B cell (primary cell): ENCODE data around the gene MT1X. TPM values are rescaled to one million over a fixed set of nuclear protein-coding genes. Genes with fewer than 3 reads are reported as not detected.

Experiments used
- ATAC-seq: fragments of 200-7000 bp; cut with Tn5 transposase; one replicate; pipeline ENCODE4 v1.10.0; 2021; ENCODE audit warnings: low read depth, mild to moderate bottlenecking, moderate number of reproducible peaks, moderate library complexity
- CTCF ChIA-PET: fragments of 350-600 bp; sonication (Branson Sonifier 250); formaldehyde crosslinking; loops from one replicate; lab custom pipeline; 2021; ENCODE audit warnings: antibody characterized with exemption, inconsistent platforms; lab: Charles Lee
- POLR2A ChIA-PET: fragments of 350-600 bp; sonication (Branson Sonifier 250); formaldehyde crosslinking; loops from one replicate; lab custom pipeline; 2021; ENCODE audit warnings: antibody characterized with exemption; lab: Charles Lee
- DNase-seq: peaks from one replicate; pipeline ENCODE4 v3.0.0; 2013
- H2AFZ ChIP-seq: 2 replicates; pipeline ENCODE4 v1.6.1; 2012; ENCODE audit warnings: mild to moderate bottlenecking, low read depth, low read length; ENCODE audit not compliant: insufficient read depth, poor library complexity, severe bottlenecking
- H3K27ac ChIP-seq, 2 donors: 1 replicate in 1 of 2; 2 replicates in 1 of 2; pipeline ENCODE4 v1.5.1; 2012 to 2013; ENCODE audit warnings: low read length in 2 of 2, mild to moderate bottlenecking in 2 of 2, moderate library complexity in 1 of 2
- H3K27me3 ChIP-seq, 4 experiments: fragments of 200-600 bp in 1 of 4; sonication (generic) in 1 of 4; replicated peaks in 1 of 4; 1 replicate in 2 of 4; 2 replicates in 2 of 4; pipeline versions ENCODE4 v1.6.1 to v1.7.0; 2013 to 2016; ENCODE audit warnings: low read length in 3 of 4, mild to moderate bottlenecking in 2 of 4, mixed read lengths in 1 of 4, moderate library complexity in 1 of 4; ENCODE audit not compliant: insufficient read depth in 4 of 4, control insufficient read depth in 3 of 4; ENCODE audit errors: control extremely low read depth in 1 of 4
- H3K36me3 ChIP-seq, 2 experiments: replicated peaks in 1 of 2; 1 replicate in 1 of 2; 2 replicates in 1 of 2; pipeline versions ENCODE4 v1.6.1 to v1.7.1; 2013; ENCODE audit warnings: low read length in 1 of 2; ENCODE audit not compliant: insufficient read depth in 2 of 2, control insufficient read depth in 1 of 2; ENCODE audit errors: control extremely low read depth in 1 of 2, extremely low read depth in 1 of 2
- H3K4me1 ChIP-seq, 2 donors: fragments of 200-600 bp in 1 of 2; sonication (generic) in 1 of 2; 1 replicate in 1 of 2; 2 replicates in 1 of 2; pipeline versions ENCODE4 v1.5.1 to v1.6.1; 2013 to 2017; ENCODE audit warnings: low read length in 2 of 2; ENCODE audit not compliant: control insufficient read depth in 2 of 2, insufficient read depth in 2 of 2
- H3K4me2 ChIP-seq: replicated peaks from 2 replicates; pipeline ENCODE3; 2012; ENCODE audit warnings: mild to moderate bottlenecking, low read depth, low read length; ENCODE audit not compliant: poor library complexity, severe bottlenecking
- H3K4me3 ChIP-seq, 5 experiments: fragments of 200-600 bp in 1 of 5; sonication (generic) in 1 of 5; 1 replicate in 3 of 5; 2 replicates in 2 of 5; pipeline versions ENCODE4 v1.5.1 to v1.7.0; 2011 to 2016; ENCODE audit warnings: low read length in 4 of 5, mild to moderate bottlenecking in 4 of 5, low read depth in 2 of 5, control low read depth in 1 of 5, moderate library complexity in 1 of 5; ENCODE audit not compliant: insufficient read depth in 1 of 5; ENCODE audit errors: control extremely low read depth in 1 of 5, extremely low read depth in 1 of 5
- H3K79me2 ChIP-seq: fragments of 200-600 bp; sonication (generic); one replicate; pipeline ENCODE4 v1.6.0; 2016; ENCODE audit warnings: low read length; ENCODE audit not compliant: control insufficient read depth, insufficient read depth
- H3K9ac ChIP-seq: fragments of 200-600 bp; sonication (generic); 2 replicates; pipeline ENCODE4 v1.6.1; 2017; ENCODE audit warnings: mild to moderate bottlenecking, low read length, moderate library complexity
- H3K9me3 ChIP-seq, 3 donors: one replicate each; pipeline versions ENCODE4 v1.6.1 to v1.7.1; 2013; ENCODE audit warnings: low read length in 2 of 3; ENCODE audit not compliant: control insufficient read depth in 2 of 3, insufficient read depth in 1 of 3; ENCODE audit errors: control extremely low read depth in 1 of 3
- H4K20me1 ChIP-seq: 2 replicates; pipeline ENCODE4 v1.6.0; 2012; ENCODE audit warnings: mild to moderate bottlenecking, low read length; ENCODE audit not compliant: insufficient read depth, control insufficient read depth, poor library complexity, severe bottlenecking
- H3K27ac Mint-ChIP-seq: one replicate; pipeline ENCODE4 v1.8.0; 2021; ENCODE audit warnings: mixed read lengths
- H3K27me3 Mint-ChIP-seq: one replicate; pipeline ENCODE4 v1.8.0; 2021; ENCODE audit warnings: mixed read lengths
- H3K4me1 Mint-ChIP-seq: one replicate; pipeline ENCODE4 v1.8.0; 2021; ENCODE audit warnings: mixed read lengths
- H3K4me3 Mint-ChIP-seq: one replicate; pipeline ENCODE4 v1.8.0; 2021; ENCODE audit warnings: mixed read lengths
- H3K9me3 Mint-ChIP-seq: one replicate; pipeline ENCODE4 v1.8.0; 2022; ENCODE audit warnings: mixed read lengths; ENCODE audit not compliant: insufficient read depth
- CTCF ChIP-seq: fragments of 200-600 bp; IDR thresholded peaks from one replicate; pipeline ENCODE4 v1.8.0; 2022; ENCODE audit warnings: antibody characterized with exemption, mild to moderate bottlenecking
- EZH2 ChIP-seq: IDR thresholded peaks from 2 replicates; pipeline ENCODE4 v1.6.1; 2012; ENCODE audit warnings: borderline replicate concordance, low read depth, mild to moderate bottlenecking, moderate library complexity, low read length; ENCODE audit not compliant: insufficient read depth, poor library complexity, severe bottlenecking
- WGBS: methylation state at CpG from one replicate; pipeline ENCODE4 v1.1.5; 2013; ENCODE audit warnings: missing lambda C conversion rate; ENCODE audit not compliant: insufficient coverage; 5-methylcytosine and 5-hydroxymethylcytosine counted together
- intact Hi-C: fragments of 100-400 bp; cut with micrococcal nuclease; formaldehyde crosslinking; loops from one replicate; pipeline ENCODE4 v1.10.0; 2022
- polyA plus RNA-seq: library from polyadenylated mRNA; depleted of rRNA; stranded (reverse); fragments of >200 nt; gene quantifications from 2 replicates; pipeline ENCODE4 v1.2.3, GENCODE V29; 2012
- total RNA-seq, 2 donors: library from RNA; stranded (reverse); fragments of 120-200 nt in 1 of 2; gene quantifications; 1 replicate in 1 of 2; 2 replicates in 1 of 2; pipeline versions ENCODE4 v1.2.3 to v1.2.4, GENCODE V29; 2013 to 2022

MT1X gene
- total and polyA plus RNA-seq, 2 donors (not counting 1 experiment from before 2014, with no cell fraction given): 9.1 to 17.2 TPM

- DNase-seq: peak; percentile 57
- H3K9me3 Mint-ChIP-seq: no peaks in the 10 kb centered on the region
- CTCF ChIA-PET: interaction anchor here (0.7 to 2.1 kb wide), 7 partner anchors 10 to 129 kb away, joined by 3 to 12 read pairs (median 5); partner anchors contain the start of gene MT1B
- peak; percentile 100 for ATAC-seq
- peak overlapping the region; percentile 57 for H2AFZ ChIP-seq
- H4K20me1 ChIP-seq: no peaks in the 10 kb centered on the region
- TF ChIP-seq CTCF: no peak
- no peak for TF ChIP-seq EZH2
- H3K27me3 ChIP-seq: peaks cover 0 to 68% (median 25%) of the 10 kb centered on the region in 4 experiments
- peaks cover 18 to 21% of the 10 kb centered on the region in 2 donors for H3K4me1 ChIP-seq
- H3K27me3 Mint-ChIP-seq: peaks cover 70% of the 10 kb centered on the region
- peak overlapping the region in 3 of 5 experiments; percentile 17 to 33 (median 33) for H3K4me3 ChIP-seq
- peak overlapping the region; percentile 6 for H3K27ac Mint-ChIP-seq
- H3K27ac ChIP-seq: no peak overlapping the region
- 9% methylated on average over 42 of the region's 42 CpGs for WGBS
- H3K4me3 Mint-ChIP-seq: peak overlapping the region; percentile 67
- H3K36me3 ChIP-seq: no peaks in the 10 kb centered on the region
- peak overlapping the region; percentile 40 for H3K9ac ChIP-seq
- H3K4me1 Mint-ChIP-seq: peaks cover 17% of the 10 kb centered on the region
- H3K79me2 ChIP-seq: no peaks in the 10 kb centered on the region
- intact Hi-C loops: loop anchor here (1.0 kb wide), 2 partner anchors 14 to 35 kb away; partner anchors contain the start of genes MT1F and MT2A
- POLR2A ChIA-PET: interaction anchor here (0.6 to 1.4 kb wide), 2 partner anchors 35 to 274 kb away, joined by 3 to 9 read pairs; partner anchors contain the start of gene MT2A
- H3K9me3 ChIP-seq: peaks cover 0 to 4% (median 0%) of the 10 kb centered on the region in 3 donors
- H3K4me2 ChIP-seq: peak overlapping the region; percentile 65
Measured at GRCh38 chr16:56643080-56643778, 39.0 kb upstream of the MT1X start.

- Mint-ChIP-seq H3K4me3 (peak overlapping the region; percentile 67), H3K9me3 (no peaks in the 10 kb centered on the region), H3K27me3 (peaks cover 72% of the 10 kb centered on the region), H3K27ac (no peak overlapping the region), H3K4me1 (peaks cover 15% of the 10 kb centered on the region)
- CTCF ChIA-PET: interaction anchor here (0.7 to 2.1 kb wide), 7 partner anchors 9 to 130 kb away, joined by 3 to 12 read pairs (median 5); partner anchors contain the start of gene MT1B
- Histone ChIP-seq H3K9me3 (peaks cover 0 to 4% (median 0%) of the 10 kb centered on the region in 3 donors), H3K27ac (no peak overlapping the region), H3K9ac (peak overlapping the region; percentile 40), H3K27me3 (peaks cover 0 to 68% (median 21%) of the 10 kb centered on the region in 4 experiments), H3K79me2 (no peaks in the 10 kb centered on the region), H2AFZ (no peak overlapping the region), H3K36me3 (no peaks in the 10 kb centered on the region), H3K4me1 (peaks cover 14 to 16% of the 10 kb centered on the region in 2 donors), H3K4me3 (peak overlapping the region in 2 of 5 experiments; percentile 33), H4K20me1 (no peaks in the 10 kb centered on the region), H3K4me2 (peak overlapping the region; percentile 65)
- POLR2A ChIA-PET: interaction anchor here (0.6 to 1.4 kb wide), 2 partner anchors 35 to 274 kb away, joined by 3 to 9 read pairs; partner anchors contain the start of gene MT2A
- TF ChIP-seq EZH2 (no peak), CTCF (no peak)
- ATAC-seq (no peak), DNase-seq (no peak)
- intact Hi-C loops: loop anchor here (1.0 kb wide), 2 partner anchors 13 to 36 kb away; partner anchors contain the start of genes MT1F and MT2A
- WGBS: 53% methylated on average over 5 of the region's 5 CpGs
Measured at GRCh38 chr16:56643833-56644232, 38.4 kb upstream of the MT1X start.
